Neural cell (in vitro differentiated cells): ENCODE data around the gene ZNF135. TPM values are rescaled to one million over a fixed set of nuclear protein-coding genes. Genes with fewer than 3 reads are reported as not detected.

Experiments
- H2AFZ ChIP-seq: fragments of 200-600, 300-800 bp; sonication (generic), shearing (Covaris generic); 2 replicates; pipeline ENCODE4 v1.6.0; 2014; ENCODE audit warnings: low read depth, mild to moderate bottlenecking, antibody characterized with exemption, low read length, moderate library complexity
- H3F3A ChIP-seq: fragments of 200-600 bp; shearing (Covaris generic); 2 replicates; pipeline ENCODE4 v1.6.1; 2016; ENCODE audit warnings: mild to moderate bottlenecking, moderate library complexity, mixed read lengths, antibody characterized with exemption, low read length; ENCODE audit not compliant: insufficient read depth, poor library complexity, severe bottlenecking
- H3K27ac ChIP-seq: fragments of 200-600, 300-800 bp; sonication (generic), shearing (Covaris generic); 2 replicates; pipeline ENCODE4 v1.5.1; 2014; ENCODE audit warnings: mild to moderate bottlenecking, low read length, moderate library complexity
- H3K27me3 ChIP-seq: fragments of 300-800, 200-600 bp; sonication (generic), shearing (Covaris generic); 2 replicates; pipeline ENCODE4 v1.6.0; 2014; ENCODE audit warnings: mild to moderate bottlenecking, low read depth, low read length, moderate library complexity; ENCODE audit not compliant: insufficient read depth
- H3K36me3 ChIP-seq: fragments of 300-800, 200-600 bp; sonication (generic), shearing (Covaris generic); 2 replicates; pipeline ENCODE4 v1.5.1; 2014; ENCODE audit warnings: mild to moderate bottlenecking, antibody characterized with exemption, low read length, moderate library complexity; ENCODE audit not compliant: insufficient read depth
- H3K4me2 ChIP-seq: fragments of 300-800, 200-600 bp; sonication (generic), shearing (Covaris generic); 2 replicates; pipeline ENCODE4 v1.6.0; 2014; ENCODE audit warnings: mild to moderate bottlenecking, low read length
- H3K4me3 ChIP-seq: fragments of 300-800, 200-600 bp; sonication (generic), shearing (Covaris generic); 2 replicates; pipeline ENCODE4 v1.5.1; 2014; ENCODE audit warnings: mild to moderate bottlenecking, low read length, moderate library complexity
- H3K79me2 ChIP-seq: fragments of 200-600 bp; shearing (Covaris generic); replicated peaks from 2 replicates; pipeline ENCODE4 v1.6.0; 2014; ENCODE audit warnings: mild to moderate bottlenecking, low read length, moderate library complexity; ENCODE audit not compliant: insufficient read depth
- H3K9ac ChIP-seq: fragments of 300-800, 200-600 bp; sonication (generic), shearing (Covaris generic); 2 replicates; pipeline ENCODE4 v1.6.1; 2016; ENCODE audit warnings: mild to moderate bottlenecking, low read length, mixed read lengths
- H3K9me2 ChIP-seq: fragments of 200-600 bp; shearing (Covaris generic); 2 replicates; pipeline ENCODE4 v1.6.1; 2016; ENCODE audit warnings: mild to moderate bottlenecking, low read length, mixed read lengths; ENCODE audit not compliant: insufficient read depth
- H3K9me3 ChIP-seq: fragments of 200-600, 300-800 bp; sonication (generic), shearing (Covaris generic); 2 replicates; pipeline ENCODE4 v1.6.1; 2016; ENCODE audit warnings: mild to moderate bottlenecking, mixed run types, low read length, moderate library complexity, mixed read lengths
- H4K20me1 ChIP-seq: fragments of 200-600 bp; shearing (Covaris generic); 2 replicates; pipeline ENCODE4 v1.6.1; 2016; ENCODE audit warnings: mild to moderate bottlenecking, mixed run types; ENCODE audit not compliant: insufficient read depth
- EP300 ChIP-seq: fragments of 450-650 bp; conservative IDR thresholded peaks from 2 replicates; pipeline ENCODE4 v1.6.1; 2014; ENCODE audit warnings: antibody characterized with exemption, mild to moderate bottlenecking, moderate library complexity; ENCODE audit not compliant: poor library complexity, severe bottlenecking
- EZH2 ChIP-seq: fragments of 200-600, 300-800 bp; shearing (Covaris generic), sonication (generic); IDR thresholded peaks from 2 replicates; pipeline ENCODE4 v1.6.1; 2014; ENCODE audit warnings: antibody characterized with exemption, low read length, borderline replicate concordance, mild to moderate bottlenecking; ENCODE audit not compliant: insufficient read depth, poor library complexity, severe bottlenecking
- MXI1 ChIP-seq: fragments of 450-650 bp; conservative IDR thresholded peaks from 2 replicates; pipeline ENCODE4 v1.6.1; 2014; ENCODE audit warnings: antibody characterized with exemption, mild to moderate bottlenecking; ENCODE audit not compliant: poor library complexity, severe bottlenecking
- POLR2AphosphoS5 ChIP-seq: IDR thresholded peaks from 2 replicates; pipeline ENCODE4 v1.6.1; 2012
- RAD21 ChIP-seq: fragments of 450-650 bp; conservative IDR thresholded peaks from 2 replicates; pipeline ENCODE4 v1.6.1; 2014; ENCODE audit warnings: antibody characterized with exemption, mild to moderate bottlenecking, moderate library complexity
- SMC3 ChIP-seq: fragments of 450-650 bp; conservative IDR thresholded peaks from 2 replicates; pipeline ENCODE4 v1.6.1; 2014; ENCODE audit warnings: antibody characterized with exemption, mild to moderate bottlenecking, moderate library complexity; ENCODE audit not compliant: poor library complexity
- TAF1 ChIP-seq: IDR thresholded peaks from 2 replicates; pipeline ENCODE4 v1.6.1; 2012; ENCODE audit warnings: low read depth
- polyA plus RNA-seq: library from polyadenylated mRNA; depleted of rRNA; stranded (reverse); fragments of >200 nt; gene quantifications from 2 replicates; pipeline ENCODE4 v1.2.3, GENCODE V29; 2014
- TF ChIP-seq, protein P1 (sequence below): IDR thresholded peaks from 2 replicates; pipeline ENCODE4 v1.6.1; 2012; ENCODE audit warnings: borderline replicate concordance
- TF ChIP-seq, protein P2 (sequence below): fragments of 450-650 bp; IDR thresholded peaks from 2 replicates; pipeline ENCODE4 v1.5.1; 2014; ENCODE audit warnings: antibody characterized with exemption, mild to moderate bottlenecking, moderate library complexity; ENCODE audit not compliant: poor library complexity, severe bottlenecking

Gene ZNF135
- polyA plus RNA-seq, 1 donor from 2014 or later = 13.7 TPM

- Histone ChIP-seq H3K79me2 (peaks cover 28% of the 10 kb centered on the region), H3K4me3 (no peak overlapping the region), H3K27ac (no peak overlapping the region), H3K4me2 (no peak overlapping the region), H3F3A (no peaks in the 10 kb centered on the region), H4K20me1 (no peaks in the 10 kb centered on the region), H3K9me2 (no peaks in the 10 kb centered on the region), H3K9ac (no peak overlapping the region), H3K9me3 (peaks cover 47% of the 10 kb centered on the region), H3K36me3 (peaks cover 29% of the 10 kb centered on the region), H3K27me3 (no peaks in the 10 kb centered on the region), H2AFZ (no peak overlapping the region)
- no peak for TF ChIP-seq EP300
- TF ChIP-seq TAF1 = no peak
- TF ChIP-seq POLR2AphosphoS5 = no peak
- TF ChIP-seq MXI1 = no peak
- TF ChIP-seq, protein P1, sequence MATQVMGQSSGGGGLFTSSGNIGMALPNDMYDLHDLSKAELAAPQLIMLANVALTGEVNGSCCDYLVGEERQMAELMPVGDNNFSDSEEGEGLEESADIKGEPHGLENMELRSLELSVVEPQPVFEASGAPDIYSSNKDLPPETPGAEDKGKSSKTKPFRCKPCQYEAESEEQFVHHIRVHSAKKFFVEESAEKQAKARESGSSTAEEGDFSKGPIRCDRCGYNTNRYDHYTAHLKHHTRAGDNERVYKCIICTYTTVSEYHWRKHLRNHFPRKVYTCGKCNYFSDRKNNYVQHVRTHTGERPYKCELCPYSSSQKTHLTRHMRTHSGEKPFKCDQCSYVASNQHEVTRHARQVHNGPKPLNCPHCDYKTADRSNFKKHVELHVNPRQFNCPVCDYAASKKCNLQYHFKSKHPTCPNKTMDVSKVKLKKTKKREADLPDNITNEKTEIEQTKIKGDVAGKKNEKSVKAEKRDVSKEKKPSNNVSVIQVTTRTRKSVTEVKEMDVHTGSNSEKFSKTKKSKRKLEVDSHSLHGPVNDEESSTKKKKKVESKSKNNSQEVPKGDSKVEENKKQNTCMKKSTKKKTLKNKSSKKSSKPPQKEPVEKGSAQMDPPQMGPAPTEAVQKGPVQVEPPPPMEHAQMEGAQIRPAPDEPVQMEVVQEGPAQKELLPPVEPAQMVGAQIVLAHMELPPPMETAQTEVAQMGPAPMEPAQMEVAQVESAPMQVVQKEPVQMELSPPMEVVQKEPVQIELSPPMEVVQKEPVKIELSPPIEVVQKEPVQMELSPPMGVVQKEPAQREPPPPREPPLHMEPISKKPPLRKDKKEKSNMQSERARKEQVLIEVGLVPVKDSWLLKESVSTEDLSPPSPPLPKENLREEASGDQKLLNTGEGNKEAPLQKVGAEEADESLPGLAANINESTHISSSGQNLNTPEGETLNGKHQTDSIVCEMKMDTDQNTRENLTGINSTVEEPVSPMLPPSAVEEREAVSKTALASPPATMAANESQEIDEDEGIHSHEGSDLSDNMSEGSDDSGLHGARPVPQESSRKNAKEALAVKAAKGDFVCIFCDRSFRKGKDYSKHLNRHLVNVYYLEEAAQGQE = no peak
- TF ChIP-seq, protein P2, sequence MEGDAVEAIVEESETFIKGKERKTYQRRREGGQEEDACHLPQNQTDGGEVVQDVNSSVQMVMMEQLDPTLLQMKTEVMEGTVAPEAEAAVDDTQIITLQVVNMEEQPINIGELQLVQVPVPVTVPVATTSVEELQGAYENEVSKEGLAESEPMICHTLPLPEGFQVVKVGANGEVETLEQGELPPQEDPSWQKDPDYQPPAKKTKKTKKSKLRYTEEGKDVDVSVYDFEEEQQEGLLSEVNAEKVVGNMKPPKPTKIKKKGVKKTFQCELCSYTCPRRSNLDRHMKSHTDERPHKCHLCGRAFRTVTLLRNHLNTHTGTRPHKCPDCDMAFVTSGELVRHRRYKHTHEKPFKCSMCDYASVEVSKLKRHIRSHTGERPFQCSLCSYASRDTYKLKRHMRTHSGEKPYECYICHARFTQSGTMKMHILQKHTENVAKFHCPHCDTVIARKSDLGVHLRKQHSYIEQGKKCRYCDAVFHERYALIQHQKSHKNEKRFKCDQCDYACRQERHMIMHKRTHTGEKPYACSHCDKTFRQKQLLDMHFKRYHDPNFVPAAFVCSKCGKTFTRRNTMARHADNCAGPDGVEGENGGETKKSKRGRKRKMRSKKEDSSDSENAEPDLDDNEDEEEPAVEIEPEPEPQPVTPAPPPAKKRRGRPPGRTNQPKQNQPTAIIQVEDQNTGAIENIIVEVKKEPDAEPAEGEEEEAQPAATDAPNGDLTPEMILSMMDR = no peak
- TF ChIP-seq EZH2 = no peak
- TF ChIP-seq SMC3 = no peak
- TF ChIP-seq RAD21 = no peak
These were observed 34.0 kb downstream of the ZNF135 start for GRCh38 chr19:58093071-58093470.

GRCh38 chr19:58095328-58095727 is 36.2 kb downstream of the ZNF135 start:
- Histone ChIP-seq H2AFZ (no peak overlapping the region), H3K36me3 (peaks cover 29% of the 10 kb centered on the region), H3F3A (peaks cover 2% of the 10 kb centered on the region), H3K4me3 (no peak overlapping the region), H3K79me2 (peaks cover 28% of the 10 kb centered on the region), H3K9me3 (peaks cover 48% of the 10 kb centered on the region), H3K9me2 (no peaks in the 10 kb centered on the region), H4K20me1 (no peaks in the 10 kb centered on the region), H3K27me3 (no peaks in the 10 kb centered on the region), H3K4me2 (no peak overlapping the region), H3K9ac (no peak overlapping the region), H3K27ac (no peak overlapping the region)
- no peak for TF ChIP-seq EZH2
- no peak for TF ChIP-seq TAF1
- no peak for TF ChIP-seq EP300
- TF ChIP-seq, protein P2 = no peak
- no peak for TF ChIP-seq SMC3
- no peak for TF ChIP-seq RAD21
- no peak for TF ChIP-seq MXI1
- TF ChIP-seq, protein P1 = no peak
- TF ChIP-seq POLR2AphosphoS5 = no peak
